Panc1 (cell line): ENCODE data around the gene OPTN. TPM values are rescaled to one million over a fixed set of nuclear protein-coding genes. Genes with fewer than 3 reads are reported as not detected.
A peak's percentile ranks its signal among the peaks of the same experiment; 100 is the strongest.
"Not testable (repeated sequence)": the region's sequence is repeated elsewhere in the genome, so short reads cannot be mapped to it uniquely, and the experiment has no call there.

Experiments
- ATAC-seq: fragments of 200-7000 bp; cut with Tn5 transposase; 2 replicates; pipeline ENCODE4 v1.9.1; 2020; ENCODE audit warnings: mild to moderate bottlenecking, moderate library complexity
- BruUV-seq: library from RNA; stranded (reverse); fragments of 400-500 nt; replicated peaks from 2 replicates; lab custom pipeline; 2021; lab: Mats Ljungman, UMichigan
- CTCF ChIA-PET: fragments of 300-600 bp; sonication (Branson Sonifier 250); formaldehyde crosslinking; loops from one replicate; lab custom pipeline; 2022; ENCODE audit warnings: antibody characterized with exemption; lab: Charles Lee
- POLR2A ChIA-PET: fragments of 300-600 bp; sonication (Branson Sonifier 250); formaldehyde crosslinking; loops from one replicate; lab custom pipeline; 2022; ENCODE audit warnings: antibody characterized with exemption; lab: Charles Lee
- DNase-seq: peaks from one replicate; pipeline ENCODE4 v3.0.0-alpha.2; 2010; ENCODE audit warnings: low read depth, low spot score
- H3K27ac ChIP-seq: 2 replicates; pipeline ENCODE4 v1.5.1; 2011; ENCODE audit warnings: mild to moderate bottlenecking, low read length, inconsistent platforms
- H3K27me3 ChIP-seq: fragments of 200-500 bp; sonication (Bioruptor generic); 2 replicates; pipeline ENCODE4 v1.6.0; 2014; ENCODE audit warnings: low read length, inconsistent platforms; ENCODE audit not compliant: control insufficient read depth, insufficient read depth
- H3K36me3 ChIP-seq: fragments of 200-500 bp; sonication (Bioruptor generic); 2 replicates; pipeline ENCODE4 v1.5.1; 2014; ENCODE audit warnings: inconsistent platforms, mild to moderate bottlenecking, low read length, moderate library complexity; ENCODE audit not compliant: control insufficient read depth, insufficient read depth
- H3K4me1 ChIP-seq: 2 replicates; pipeline ENCODE4 v1.5.1; 2011; ENCODE audit warnings: inconsistent platforms, mild to moderate bottlenecking, low read length, moderate library complexity; ENCODE audit not compliant: control insufficient read depth, insufficient read depth
- H3K4me3 ChIP-seq, 2 experiments: 2 replicates each; pipeline ENCODE4 v1.5.1; 2011 to 2012; ENCODE audit warnings: low read depth in 2 of 2, low read length in 2 of 2, mild to moderate bottlenecking in 2 of 2, inconsistent platforms in 1 of 2, moderate library complexity in 1 of 2
- H3K9me3 ChIP-seq: fragments of 200-500 bp; sonication (Bioruptor generic); 2 replicates; pipeline ENCODE4 v1.5.1; 2014; ENCODE audit warnings: low read depth, mild to moderate bottlenecking, inconsistent platforms, low read length, moderate library complexity; ENCODE audit not compliant: control insufficient read depth, insufficient read depth
- POLR2AphosphoS5 ChIP-seq: IDR thresholded peaks from 2 replicates; pipeline ENCODE4 v1.6.1; 2012; ENCODE audit warnings: mild to moderate bottlenecking, low read depth, low read length, moderate library complexity
- SIN3A ChIP-seq: IDR thresholded peaks from 2 replicates; pipeline ENCODE4 v1.6.1; 2012; ENCODE audit warnings: low read depth, mild to moderate bottlenecking, low read length, moderate library complexity, borderline replicate concordance; ENCODE audit not compliant: insufficient read depth
- TCF7L2 ChIP-seq: IDR thresholded peaks from 2 replicates; pipeline ENCODE4 v1.6.1; 2011; ENCODE audit warnings: mild to moderate bottlenecking, low read depth, low read length, inconsistent platforms
- in situ Hi-C: cut with HindIII; loops from 2 replicates; pipeline ENCODE4 v1.10.0; 2016; ENCODE audit warnings: low sequenced_read_pairs, low pct_unique_long_range_greater_than_20kb
- intact Hi-C: fragments of 100-400 bp; cut with micrococcal nuclease; formaldehyde crosslinking; loops from one replicate; pipeline ENCODE4 v1.10.0; 2022; ENCODE audit not compliant: unreplicated experiment
- total RNA-seq: library from RNA; stranded (reverse); gene quantifications from one replicate; pipeline ENCODE4 v1.2.1, GENCODE V29; 2021; ENCODE audit not compliant: unreplicated experiment
- TF ChIP-seq, protein P1 (sequence below), 2 experiments: IDR thresholded peaks; 2 replicates each; pipeline ENCODE4 v1.6.1; 2011 to 2012; ENCODE audit warnings: low read depth in 2 of 2, control low read depth in 1 of 2, low read length in 1 of 2, mild to moderate bottlenecking in 1 of 2, moderate library complexity in 1 of 2; ENCODE audit not compliant: insufficient read depth in 1 of 2
- TF ChIP-seq, protein P2 (sequence below): fragments of 450-650 bp; IDR thresholded peaks from 2 replicates; pipeline ENCODE4 v1.5.1; 2017; ENCODE audit warnings: mild to moderate bottlenecking

OPTN gene
- total RNA-seq, 1 experiment from 2014 or later = 66.8 TPM

DNA sequence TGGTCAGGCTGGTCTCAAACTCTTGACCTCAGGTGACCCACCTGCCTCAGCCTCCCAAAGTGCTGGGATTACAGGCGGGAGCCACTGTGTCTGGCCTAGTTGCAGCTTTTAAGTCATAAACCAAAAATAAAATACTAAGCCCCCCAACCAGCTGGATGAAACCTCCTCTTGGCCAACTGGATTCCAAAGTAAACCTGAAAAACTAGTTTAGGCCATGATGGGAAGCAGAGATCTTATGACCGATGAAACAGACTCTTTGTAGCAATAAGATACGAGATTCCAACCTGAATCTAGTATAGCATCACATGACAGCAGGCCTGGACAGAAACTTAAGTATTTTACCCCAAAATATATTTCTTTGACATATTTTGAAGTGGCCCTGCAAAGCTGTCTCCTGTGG, 52.3 kb downstream of the OPTN start:
- Histone ChIP-seq H3K27me3 (no peaks in the 10 kb centered on the region), H3K27ac (no peak overlapping the region), H3K9me3 (no peaks in the 10 kb centered on the region), H3K36me3 (no peaks in the 10 kb centered on the region), H3K4me3 (no peak overlapping the region), H3K4me1 (no peaks in the 10 kb centered on the region)
- no peak for ATAC-seq
- no peak for DNase-seq
- in situ Hi-C loops = no loop called here
- CTCF ChIA-PET = no interaction called here
- intact Hi-C loops = no loop called here
- TF ChIP-seq, protein P1, sequence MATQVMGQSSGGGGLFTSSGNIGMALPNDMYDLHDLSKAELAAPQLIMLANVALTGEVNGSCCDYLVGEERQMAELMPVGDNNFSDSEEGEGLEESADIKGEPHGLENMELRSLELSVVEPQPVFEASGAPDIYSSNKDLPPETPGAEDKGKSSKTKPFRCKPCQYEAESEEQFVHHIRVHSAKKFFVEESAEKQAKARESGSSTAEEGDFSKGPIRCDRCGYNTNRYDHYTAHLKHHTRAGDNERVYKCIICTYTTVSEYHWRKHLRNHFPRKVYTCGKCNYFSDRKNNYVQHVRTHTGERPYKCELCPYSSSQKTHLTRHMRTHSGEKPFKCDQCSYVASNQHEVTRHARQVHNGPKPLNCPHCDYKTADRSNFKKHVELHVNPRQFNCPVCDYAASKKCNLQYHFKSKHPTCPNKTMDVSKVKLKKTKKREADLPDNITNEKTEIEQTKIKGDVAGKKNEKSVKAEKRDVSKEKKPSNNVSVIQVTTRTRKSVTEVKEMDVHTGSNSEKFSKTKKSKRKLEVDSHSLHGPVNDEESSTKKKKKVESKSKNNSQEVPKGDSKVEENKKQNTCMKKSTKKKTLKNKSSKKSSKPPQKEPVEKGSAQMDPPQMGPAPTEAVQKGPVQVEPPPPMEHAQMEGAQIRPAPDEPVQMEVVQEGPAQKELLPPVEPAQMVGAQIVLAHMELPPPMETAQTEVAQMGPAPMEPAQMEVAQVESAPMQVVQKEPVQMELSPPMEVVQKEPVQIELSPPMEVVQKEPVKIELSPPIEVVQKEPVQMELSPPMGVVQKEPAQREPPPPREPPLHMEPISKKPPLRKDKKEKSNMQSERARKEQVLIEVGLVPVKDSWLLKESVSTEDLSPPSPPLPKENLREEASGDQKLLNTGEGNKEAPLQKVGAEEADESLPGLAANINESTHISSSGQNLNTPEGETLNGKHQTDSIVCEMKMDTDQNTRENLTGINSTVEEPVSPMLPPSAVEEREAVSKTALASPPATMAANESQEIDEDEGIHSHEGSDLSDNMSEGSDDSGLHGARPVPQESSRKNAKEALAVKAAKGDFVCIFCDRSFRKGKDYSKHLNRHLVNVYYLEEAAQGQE (IDR thresholded peaks at IDR 0.05; ENCODE audit: insufficient read depth in 1 of 2, low read depth in 2 of 2, low read length in 1 of 2) = no peak
- TF ChIP-seq POLR2AphosphoS5 (no peak), SIN3A (no peak), TCF7L2 (no peak)
- TF ChIP-seq, protein P2, sequence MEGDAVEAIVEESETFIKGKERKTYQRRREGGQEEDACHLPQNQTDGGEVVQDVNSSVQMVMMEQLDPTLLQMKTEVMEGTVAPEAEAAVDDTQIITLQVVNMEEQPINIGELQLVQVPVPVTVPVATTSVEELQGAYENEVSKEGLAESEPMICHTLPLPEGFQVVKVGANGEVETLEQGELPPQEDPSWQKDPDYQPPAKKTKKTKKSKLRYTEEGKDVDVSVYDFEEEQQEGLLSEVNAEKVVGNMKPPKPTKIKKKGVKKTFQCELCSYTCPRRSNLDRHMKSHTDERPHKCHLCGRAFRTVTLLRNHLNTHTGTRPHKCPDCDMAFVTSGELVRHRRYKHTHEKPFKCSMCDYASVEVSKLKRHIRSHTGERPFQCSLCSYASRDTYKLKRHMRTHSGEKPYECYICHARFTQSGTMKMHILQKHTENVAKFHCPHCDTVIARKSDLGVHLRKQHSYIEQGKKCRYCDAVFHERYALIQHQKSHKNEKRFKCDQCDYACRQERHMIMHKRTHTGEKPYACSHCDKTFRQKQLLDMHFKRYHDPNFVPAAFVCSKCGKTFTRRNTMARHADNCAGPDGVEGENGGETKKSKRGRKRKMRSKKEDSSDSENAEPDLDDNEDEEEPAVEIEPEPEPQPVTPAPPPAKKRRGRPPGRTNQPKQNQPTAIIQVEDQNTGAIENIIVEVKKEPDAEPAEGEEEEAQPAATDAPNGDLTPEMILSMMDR = no peak
- POLR2A ChIA-PET = no interaction called here
- BruUV-seq = no TSS peak

DNA sequence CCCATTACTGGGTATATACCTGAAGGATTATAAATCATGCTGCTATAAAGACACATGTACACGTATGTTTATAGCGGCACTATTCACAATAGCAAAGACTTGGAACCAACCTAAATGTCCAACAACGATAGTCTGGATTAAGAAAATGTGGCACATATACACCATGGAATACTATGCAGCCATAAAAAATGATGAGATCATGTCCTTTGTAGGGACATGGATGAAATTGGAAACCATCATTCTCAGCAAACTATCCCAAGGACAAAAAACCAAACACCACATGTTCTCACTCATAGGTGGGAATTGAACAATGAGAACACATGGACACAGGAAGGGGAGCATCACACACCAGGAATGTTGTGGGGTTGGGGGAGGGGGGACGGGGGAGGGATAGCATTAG, 55.9 kb downstream of the OPTN start:
- H3K4me3 ChIP-seq, H3K27ac ChIP-seq, H3K9me3 ChIP-seq, H3K27me3 ChIP-seq, ATAC-seq, in situ Hi-C loops, BruUV-seq, POLR2A ChIA-PET, intact Hi-C loops, CTCF ChIA-PET, H3K4me1 ChIP-seq, DNase-seq, H3K36me3 ChIP-seq: not testable (repeated sequence)

DNA sequence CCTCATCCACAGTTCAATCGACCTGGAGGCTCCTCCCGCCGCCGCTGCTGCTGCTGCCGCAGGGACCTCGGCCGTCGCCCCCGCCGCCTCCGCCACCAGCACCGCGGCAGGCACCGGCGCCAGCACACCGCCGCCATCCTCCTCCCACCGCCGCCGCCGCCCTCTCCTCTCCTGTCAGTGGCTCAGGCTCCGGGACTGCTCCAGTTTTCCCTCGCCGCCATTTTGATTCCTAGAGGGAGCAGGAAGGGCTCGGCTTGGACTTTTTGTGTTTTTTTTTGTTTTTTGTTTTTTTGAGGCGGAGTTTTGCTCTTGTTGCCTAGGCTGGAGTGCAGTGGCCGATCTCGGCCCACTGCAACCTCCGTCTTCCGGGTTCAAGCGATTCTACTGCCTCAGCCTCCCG, 58.4 kb downstream of the OPTN start:
- H3K9me3 ChIP-seq = no peaks in the 10 kb centered on the region
- intact Hi-C loops = no loop called here
- H3K4me1 ChIP-seq = peaks cover 9% of the 10 kb centered on the region; the same call in 1 of the 2 replicates
- no peaks in the 10 kb centered on the region; the same call in 1 of the 2 replicates for H3K36me3 ChIP-seq
- ChIA-PET CTCF (no interaction called here), POLR2A (interaction anchor here (0.6 kb wide), 1 partner anchor 15 kb away, joined by 10 read pairs; no protein-coding TSS in a partner anchor)
- in situ Hi-C loops = no loop called here
- TF ChIP-seq SIN3A = no peak
- TF ChIP-seq, protein P2 = no peak
- TF ChIP-seq TCF7L2 = no peak
- TF ChIP-seq POLR2AphosphoS5 = no peak
- TF ChIP-seq, protein P1 (IDR thresholded peaks at IDR 0.05; ENCODE audit: insufficient read depth in 1 of 2, low read depth in 2 of 2, low read length in 1 of 2) = no peak
- no peak for DNase-seq
- H3K27ac ChIP-seq = peak overlapping the region; percentile 57
- ATAC-seq = peak; percentile 14; the same call in 1 of the 2 replicates
- no peaks in the 10 kb centered on the region for H3K27me3 ChIP-seq
- H3K4me3 ChIP-seq = peak overlapping the region; percentile 45 to 59
- BruUV-seq = no TSS peak
